ENCODE results near the gene NKAIN4.
A peak's percentile ranks its signal among the peaks of the same experiment; 100 is the strongest.

Gene NKAIN4

GRCh38 chr20:63274381-63275228 is 20.3 kb upstream of the NKAIN4 start:
- no peak for DNase-seq (ENCODE audit: low spot score)

- DNase-seq (ENCODE audit: low spot score): no peak
Observed at GRCh38 chr20:63273635-63274380, 19.5 kb upstream of the NKAIN4 start.

- DNase-seq (ENCODE audit: low spot score): no peak
Observed at GRCh38 chr20:63273059-63273579, 18.9 kb upstream of the NKAIN4 start.

GRCh38 chr20:63272105-63273058 is 18.1 kb upstream of the NKAIN4 start, which contains the start of gene ARFGAP1:
Gene ARFGAP1, plus strand, starts transcription at chr20:63272813. Its CDS starts 2,768 bp downstream, at chr20:63275581.
- peak; percentile 92 for DNase-seq (ENCODE audit: low spot score)

GRCh38 chr20:63270606-63271325 is 16.5 kb upstream of the NKAIN4 start:
- DNase-seq (ENCODE audit: low spot score): no peak

- no peak for DNase-seq (ENCODE audit: low spot score)
Observed at GRCh38 chr20:63269724-63270123, 15.5 kb upstream of the NKAIN4 start.

GRCh38 chr20:63268671-63269439 is 14.6 kb upstream of the NKAIN4 start:
- DNase-seq (ENCODE audit: low spot score): no peak

GRCh38 chr20:63268256-63268655 is 14.0 kb upstream of the NKAIN4 start:
- no peak for DNase-seq (ENCODE audit: low spot score)

- DNase-seq (ENCODE audit: low spot score): no peak
Observed at GRCh38 chr20:63267691-63268090, 13.4 kb upstream of the NKAIN4 start.

GRCh38 chr20:63265891-63266515 is 11.7 kb upstream of the NKAIN4 start:
- DNase-seq (ENCODE audit: low spot score): no peak

- no peak for DNase-seq (ENCODE audit: low spot score)
Observed at GRCh38 chr20:63264519-63264918, 10.3 kb upstream of the NKAIN4 start.

- no peak for DNase-seq (ENCODE audit: low spot score)
Observed at GRCh38 chr20:63264000-63264399, 9.7 kb upstream of the NKAIN4 start.

GRCh38 chr20:63262836-63263235 is 8.6 kb upstream of the NKAIN4 start:
- no peak for DNase-seq (ENCODE audit: low spot score)

GRCh38 chr20:63261795-63262528 is 7.7 kb upstream of the NKAIN4 start:
- no peak for DNase-seq (ENCODE audit: low spot score)

- no peak for DNase-seq (ENCODE audit: low spot score)
Observed at GRCh38 chr20:63261060-63261794, 7.0 kb upstream of the NKAIN4 start.

- no peak for DNase-seq (ENCODE audit: low spot score)
Observed at GRCh38 chr20:63260521-63260920, 6.3 kb upstream of the NKAIN4 start.

GRCh38 chr20:63259734-63260460 is 5.6 kb upstream of the NKAIN4 start:
- DNase-seq (ENCODE audit: low spot score): no peak

Data from SK-N-DZ (cell line).